IPS DF 6.9 (cell line): ENCODE data around the gene PTPN14.

Source experiments
- DNase-seq: peaks from one replicate; pipeline ENCODE4 v3.0.0-alpha.2; 2013; ENCODE audit warnings: low read depth, low spot score
- H3K27ac ChIP-seq: one replicate; pipeline ENCODE4 v1.5.1; 2013; ENCODE audit warnings: low read length, control low read depth
- H3K27me3 ChIP-seq: 2 replicates; pipeline ENCODE4 v1.6.1; 2013; ENCODE audit warnings: mild to moderate bottlenecking, low read length; ENCODE audit not compliant: control insufficient read depth, insufficient read depth
- H3K36me3 ChIP-seq: 2 replicates; pipeline ENCODE4 v1.6.1; 2013; ENCODE audit warnings: low read length; ENCODE audit not compliant: control insufficient read depth, insufficient read depth
- H3K4me1 ChIP-seq: 2 replicates; pipeline ENCODE4 v1.6.1; 2013; ENCODE audit warnings: low read length; ENCODE audit not compliant: control insufficient read depth, insufficient read depth
- H3K4me3 ChIP-seq: 2 replicates; pipeline ENCODE4 v1.5.1; 2013; ENCODE audit warnings: mild to moderate bottlenecking, low read length
- H3K9me3 ChIP-seq: 2 replicates; pipeline ENCODE4 v1.6.1; 2013; ENCODE audit warnings: low read length, inconsistent platforms; ENCODE audit not compliant: control insufficient read depth, insufficient read depth
- WGBS: extraction: QIAGEN DNeasy Blood & Tissue Kit; methylation state at CpG from one replicate; pipeline ENCODE4 v1.1.7; 2013; ENCODE audit warnings: mixed read lengths, missing lambda C conversion rate; ENCODE audit not compliant: insufficient read length, insufficient coverage; 5-methylcytosine and 5-hydroxymethylcytosine counted together

The PTPN14 gene

DNA sequence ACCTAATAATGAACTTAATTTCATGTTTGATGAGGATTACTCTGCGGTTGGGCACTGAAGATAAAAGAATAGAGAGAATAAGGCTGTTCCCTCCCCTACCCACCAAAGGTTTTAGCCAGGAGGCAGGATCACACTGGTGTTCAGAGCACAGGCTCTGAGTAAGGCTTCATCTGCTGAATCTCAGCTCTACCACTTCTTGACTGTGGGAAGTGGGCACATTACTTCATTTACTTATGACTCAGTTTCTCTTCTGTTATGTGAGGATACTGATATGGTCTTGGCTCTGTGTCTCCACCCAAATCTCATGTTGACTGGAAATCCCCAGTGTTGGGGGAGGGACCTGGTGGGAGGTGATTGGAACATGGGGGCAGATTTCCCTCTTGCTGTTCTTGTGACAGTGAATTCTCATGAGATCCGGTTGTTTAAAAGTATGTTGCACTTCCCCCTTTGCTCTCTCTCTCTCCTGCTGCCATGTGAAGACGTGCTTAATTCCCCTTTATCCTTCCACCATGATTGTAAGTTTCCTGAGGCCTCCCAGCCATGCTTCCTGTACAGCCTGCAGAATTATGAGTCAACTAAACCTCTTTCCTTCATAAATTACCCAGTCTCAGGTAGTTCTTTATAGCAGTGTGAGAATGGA, 190.8 kb downstream of the PTPN14 start:
- peaks cover 14% of the 10 kb centered on the region for H3K36me3 ChIP-seq
- no peaks in the 10 kb centered on the region for H3K9me3 ChIP-seq
- WGBS, result no CpG with 5 or more reads among the region's 3 CpGs
- H3K27ac ChIP-seq, result no peak overlapping the region
- no peaks in the 10 kb centered on the region; the same call in 1 of the 2 replicates for H3K27me3 ChIP-seq
- H3K4me1 ChIP-seq, result no peaks in the 10 kb centered on the region
- DNase-seq, result no peak
- no peak overlapping the region for H3K4me3 ChIP-seq

DNA sequence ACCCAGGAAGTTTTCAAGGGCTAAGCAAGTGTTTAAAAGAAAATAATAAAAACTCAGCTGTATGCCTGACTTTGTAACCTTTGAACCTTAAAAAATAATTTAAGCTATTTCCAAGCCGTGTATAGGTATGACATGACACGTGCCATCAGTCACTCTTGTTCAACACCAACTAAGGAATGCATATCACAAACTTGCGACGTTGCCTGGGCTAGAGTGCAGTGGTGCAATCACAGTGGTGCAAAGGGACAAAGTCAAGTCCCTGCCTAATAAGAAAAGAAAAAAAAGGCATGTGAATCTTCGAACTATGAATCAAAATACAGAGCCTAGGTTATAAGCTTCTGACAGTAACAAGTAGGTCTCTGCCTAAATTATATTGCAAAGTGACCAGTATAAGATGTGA, 191.3 kb downstream of the PTPN14 start:
- no peaks in the 10 kb centered on the region for H3K4me1 ChIP-seq
- no peak overlapping the region for H3K27ac ChIP-seq
- H3K36me3 ChIP-seq, result peaks cover 14% of the 10 kb centered on the region
- no CpG with 5 or more reads among the region's 5 CpGs for WGBS
- DNase-seq, result no peak
- H3K4me3 ChIP-seq, result no peak overlapping the region
- no peaks in the 10 kb centered on the region for H3K9me3 ChIP-seq
- no peaks in the 10 kb centered on the region; the same call in 1 of the 2 replicates for H3K27me3 ChIP-seq

- Histone ChIP-seq H3K27me3 (no peaks in the 10 kb centered on the region), H3K27ac (no peak overlapping the region), H3K4me3 (no peak overlapping the region), H3K9me3 (no peaks in the 10 kb centered on the region), H3K36me3 (no peaks in the 10 kb centered on the region), H3K4me1 (no peaks in the 10 kb centered on the region)
- WGBS, result no CpG with 5 or more reads among the region's 4 CpGs
- no peak for DNase-seq
These were observed 196.8 kb downstream of the PTPN14 start for GRCh38 chr1:214354440-214355148.

- Histone ChIP-seq H3K9me3 (no peaks in the 10 kb centered on the region; the same call in 1 of the 2 replicates), H3K27ac (no peak overlapping the region), H3K4me1 (no peaks in the 10 kb centered on the region), H3K4me3 (no peak overlapping the region), H3K27me3 (no peaks in the 10 kb centered on the region), H3K36me3 (peaks cover 3% of the 10 kb centered on the region; the same call in 1 of the 2 replicates)
- no CpG with 5 or more reads among the region's 4 CpGs for WGBS
- no peak for DNase-seq
These were observed 198.6 kb downstream of the PTPN14 start for GRCh38 chr1:214352838-214353237.

- Histone ChIP-seq H3K27me3 (no peaks in the 10 kb centered on the region), H3K4me1 (no peaks in the 10 kb centered on the region), H3K27ac (no peak overlapping the region), H3K36me3 (peaks cover 3% of the 10 kb centered on the region; the same call in 1 of the 2 replicates), H3K9me3 (no peaks in the 10 kb centered on the region; the same call in 1 of the 2 replicates), H3K4me3 (no peak overlapping the region)
- no CpG with 5 or more reads among the region's 2 CpGs for WGBS
- no peak for DNase-seq
These were observed 199.7 kb downstream of the PTPN14 start for GRCh38 chr1:214351551-214352277.

GRCh38 chr1:214349781-214350180, 201.6 kb downstream of the PTPN14 start:
- H3K4me3 ChIP-seq, result no peak overlapping the region
- no peaks in the 10 kb centered on the region for H3K27me3 ChIP-seq
- H3K9me3 ChIP-seq, result no peaks in the 10 kb centered on the region; the same call in 1 of the 2 replicates
- no peaks in the 10 kb centered on the region for H3K4me1 ChIP-seq
- DNase-seq, result no peak
- no CpG with 5 or more reads among the region's 2 CpGs for WGBS
- H3K36me3 ChIP-seq, result peaks cover 3% of the 10 kb centered on the region; the same call in 1 of the 2 replicates
- H3K27ac ChIP-seq, result no peak overlapping the region

DNA sequence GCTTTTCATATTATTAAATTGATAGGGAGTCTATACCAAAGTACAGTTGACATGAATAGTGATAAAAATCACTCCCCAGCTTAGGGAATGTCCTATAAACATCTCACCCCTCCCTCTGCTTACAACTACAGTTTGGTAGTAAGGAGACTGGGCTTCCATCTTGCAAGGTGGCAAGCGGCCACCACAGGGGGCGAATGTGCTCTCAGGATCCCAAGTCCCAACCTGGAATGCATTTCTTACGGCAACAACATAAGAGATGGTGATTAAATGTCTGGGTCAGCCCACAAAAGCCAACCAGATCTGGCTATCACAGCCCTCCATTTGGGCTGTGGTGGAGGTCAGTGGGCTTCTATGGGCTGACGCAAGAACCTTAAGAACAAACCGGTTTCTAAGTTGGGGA, 202.4 kb downstream of the PTPN14 start:
- Histone ChIP-seq H3K9me3 (no peaks in the 10 kb centered on the region; the same call in 1 of the 2 replicates), H3K36me3 (peaks cover 3% of the 10 kb centered on the region; the same call in 1 of the 2 replicates)
- no CpG with 5 or more reads among the region's 5 CpGs for WGBS

GRCh38 chr1:214344897-214345296, 206.5 kb downstream of the PTPN14 start:
- Histone ChIP-seq H3K27ac (no peak overlapping the region), H3K27me3 (no peaks in the 10 kb centered on the region)
- DNase-seq, result no peak

More for the DNA sequence above, 202.4 kb downstream of the PTPN14 start:
- DNase-seq, result no peak
- Histone ChIP-seq H3K27me3 (no peaks in the 10 kb centered on the region), H3K4me3 (no peak overlapping the region), H3K4me1 (no peaks in the 10 kb centered on the region), H3K27ac (no peak overlapping the region)

GRCh38 chr1:214342525-214342924, 208.9 kb downstream of the PTPN14 start:
- H3K27ac ChIP-seq, result no peak overlapping the region
- no peak for DNase-seq
- H3K27me3 ChIP-seq, result no peaks in the 10 kb centered on the region
- no peaks in the 10 kb centered on the region for H3K36me3 ChIP-seq
- H3K9me3 ChIP-seq, result no peaks in the 10 kb centered on the region
- no peaks in the 10 kb centered on the region for H3K4me1 ChIP-seq
- no peak overlapping the region for H3K4me3 ChIP-seq

More at GRCh38 chr1:214344897-214345296, 206.5 kb downstream of the PTPN14 start:
- Histone ChIP-seq H3K4me1 (no peaks in the 10 kb centered on the region), H3K36me3 (peaks cover 3% of the 10 kb centered on the region; the same call in 1 of the 2 replicates), H3K9me3 (no peaks in the 10 kb centered on the region; the same call in 1 of the 2 replicates), H3K4me3 (no peak overlapping the region)

DNA sequence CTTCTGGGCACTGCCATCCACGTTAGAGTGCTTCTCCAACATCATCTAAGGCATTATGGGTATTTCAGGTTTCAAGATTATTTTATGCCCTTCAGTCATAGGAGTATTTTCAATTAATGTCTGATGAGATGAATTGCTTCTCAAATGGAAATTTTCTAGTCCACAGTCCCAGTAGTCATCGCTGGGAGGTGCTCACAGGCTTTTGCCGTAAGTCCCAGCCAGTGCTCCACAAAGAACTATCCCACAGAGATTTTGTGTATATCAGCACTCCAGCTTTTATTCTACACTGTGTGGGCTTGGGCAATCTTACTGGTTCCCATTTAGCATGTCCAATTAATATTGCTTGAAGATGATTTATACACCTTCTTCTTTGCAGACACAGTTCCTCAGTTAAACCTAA, 209.5 kb downstream of the PTPN14 start:
- Histone ChIP-seq H3K4me1 (no peaks in the 10 kb centered on the region), H3K27ac (no peak overlapping the region), H3K4me3 (no peak overlapping the region), H3K36me3 (no peaks in the 10 kb centered on the region), H3K9me3 (no peaks in the 10 kb centered on the region), H3K27me3 (no peaks in the 10 kb centered on the region)
- no peak for DNase-seq
- WGBS, result no CpG with 5 or more reads among the region's 3 CpGs
